ENCODE measurements around the gene SERINC5. TPM values are rescaled to one million over a fixed set of nuclear protein-coding genes. Genes with fewer than 3 reads are reported as not detected.

The SERINC5 gene
- total RNA-seq, 1 experiment from 2014 or later: 70.6 TPM

DNA sequence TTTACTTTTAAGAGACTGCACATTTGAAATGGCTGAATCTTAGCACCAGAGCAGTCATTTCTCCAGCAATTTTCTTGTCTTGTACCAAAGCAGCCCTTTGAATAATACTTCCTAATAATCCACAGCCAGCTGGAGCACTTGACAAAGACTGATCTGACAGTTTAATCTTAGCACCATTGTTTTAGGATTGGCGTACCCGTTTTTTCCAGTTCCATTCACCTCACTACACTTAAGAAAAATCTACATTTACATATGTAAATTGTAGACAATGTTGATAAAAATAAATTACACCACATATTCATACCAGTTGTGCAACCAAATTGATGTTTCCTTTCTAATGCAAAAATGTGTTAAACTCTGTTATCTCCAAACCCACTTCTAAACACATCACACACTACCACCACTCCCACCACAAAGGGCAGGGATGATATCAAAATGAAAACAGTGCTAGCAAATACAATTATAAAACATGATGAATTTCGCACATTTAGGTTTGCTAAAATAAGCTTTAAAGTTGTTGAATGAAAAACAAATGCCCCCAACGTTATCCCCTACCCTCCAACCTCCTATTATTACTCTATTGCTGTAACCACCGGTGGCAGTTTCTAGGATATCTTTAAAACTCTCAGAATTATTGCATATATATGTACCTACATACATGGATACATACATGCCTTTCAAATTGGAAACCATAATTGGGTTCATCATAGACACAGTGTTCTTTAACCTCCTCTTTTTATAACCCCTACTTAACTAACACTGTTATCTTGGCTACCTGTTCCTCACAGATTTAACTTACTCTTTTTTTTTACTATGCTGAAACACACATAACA lies 21.5 kb downstream of the SERINC5 start:
- in situ Hi-C loops (cut with HindIII; ENCODE audit: low pct_unique_long_range_greater_than_20kb, low sequenced_read_pairs) (no loop called here), intact Hi-C loops (cut with micrococcal nuclease; ENCODE audit: unreplicated experiment) (no loop called here)
- TF ChIP-seq POLR2AphosphoS5 (IDR thresholded peaks at IDR 0.05; ENCODE audit: low read depth, low read length): no peak
- no peak for TF ChIP-seq TCF7L2 (IDR thresholded peaks at IDR 0.05; ENCODE audit: low read depth, low read length)
- no peak for TF ChIP-seq CTCF (IDR thresholded peaks at IDR 0.05)
- TF ChIP-seq, protein P1, sequence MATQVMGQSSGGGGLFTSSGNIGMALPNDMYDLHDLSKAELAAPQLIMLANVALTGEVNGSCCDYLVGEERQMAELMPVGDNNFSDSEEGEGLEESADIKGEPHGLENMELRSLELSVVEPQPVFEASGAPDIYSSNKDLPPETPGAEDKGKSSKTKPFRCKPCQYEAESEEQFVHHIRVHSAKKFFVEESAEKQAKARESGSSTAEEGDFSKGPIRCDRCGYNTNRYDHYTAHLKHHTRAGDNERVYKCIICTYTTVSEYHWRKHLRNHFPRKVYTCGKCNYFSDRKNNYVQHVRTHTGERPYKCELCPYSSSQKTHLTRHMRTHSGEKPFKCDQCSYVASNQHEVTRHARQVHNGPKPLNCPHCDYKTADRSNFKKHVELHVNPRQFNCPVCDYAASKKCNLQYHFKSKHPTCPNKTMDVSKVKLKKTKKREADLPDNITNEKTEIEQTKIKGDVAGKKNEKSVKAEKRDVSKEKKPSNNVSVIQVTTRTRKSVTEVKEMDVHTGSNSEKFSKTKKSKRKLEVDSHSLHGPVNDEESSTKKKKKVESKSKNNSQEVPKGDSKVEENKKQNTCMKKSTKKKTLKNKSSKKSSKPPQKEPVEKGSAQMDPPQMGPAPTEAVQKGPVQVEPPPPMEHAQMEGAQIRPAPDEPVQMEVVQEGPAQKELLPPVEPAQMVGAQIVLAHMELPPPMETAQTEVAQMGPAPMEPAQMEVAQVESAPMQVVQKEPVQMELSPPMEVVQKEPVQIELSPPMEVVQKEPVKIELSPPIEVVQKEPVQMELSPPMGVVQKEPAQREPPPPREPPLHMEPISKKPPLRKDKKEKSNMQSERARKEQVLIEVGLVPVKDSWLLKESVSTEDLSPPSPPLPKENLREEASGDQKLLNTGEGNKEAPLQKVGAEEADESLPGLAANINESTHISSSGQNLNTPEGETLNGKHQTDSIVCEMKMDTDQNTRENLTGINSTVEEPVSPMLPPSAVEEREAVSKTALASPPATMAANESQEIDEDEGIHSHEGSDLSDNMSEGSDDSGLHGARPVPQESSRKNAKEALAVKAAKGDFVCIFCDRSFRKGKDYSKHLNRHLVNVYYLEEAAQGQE (IDR thresholded peaks at IDR 0.05; ENCODE audit: insufficient read depth in 1 of 2, low read depth in 2 of 2, low read length in 1 of 2): no peak
- no peak for TF ChIP-seq SIN3A (IDR thresholded peaks at IDR 0.05; ENCODE audit: borderline replicate concordance, insufficient read depth, low read depth, low read length)
- no peak for ATAC-seq
- CTCF ChIA-PET: no interaction called here
- no peak overlapping the region for H3K4me3 ChIP-seq (ENCODE audit: low read depth in 2 of 2, low read length in 2 of 2)
- no TSS peak for BruUV-seq (replicated peaks)
- no peaks in the 10 kb centered on the region for H3K27me3 ChIP-seq (ENCODE audit: control insufficient read depth, insufficient read depth, low read length)
- H3K9me3 ChIP-seq (ENCODE audit: control insufficient read depth, insufficient read depth, low read depth, low read length): no peaks in the 10 kb centered on the region
- H3K36me3 ChIP-seq (ENCODE audit: control insufficient read depth, insufficient read depth, low read length): no peaks in the 10 kb centered on the region
- POLR2A ChIA-PET: interaction anchor here (0.6 kb wide), 1 partner anchor 10 kb away, joined by 3 read pairs; no protein-coding TSS in a partner anchor
- no peak overlapping the region for H3K27ac ChIP-seq (ENCODE audit: low read length)
- peaks cover 19% of the 10 kb centered on the region for H3K4me1 ChIP-seq (ENCODE audit: control insufficient read depth, insufficient read depth, low read length)
- DNase-seq (ENCODE audit: low read depth, low spot score): no peak

GRCh38 chr5:80231693-80232092 lies 24.2 kb downstream of the SERINC5 start:
- Histone ChIP-seq H3K4me1 (ENCODE audit: control insufficient read depth, insufficient read depth, low read length) (peaks cover 16% of the 10 kb centered on the region), H3K27me3 (ENCODE audit: control insufficient read depth, insufficient read depth, low read length) (no peaks in the 10 kb centered on the region), H3K27ac (ENCODE audit: low read length) (no peak overlapping the region), H3K4me3 (ENCODE audit: low read depth in 2 of 2, low read length in 2 of 2) (no peak overlapping the region), H3K36me3 (ENCODE audit: control insufficient read depth, insufficient read depth, low read length) (no peaks in the 10 kb centered on the region), H3K9me3 (ENCODE audit: control insufficient read depth, insufficient read depth, low read depth, low read length) (no peaks in the 10 kb centered on the region)
- BruUV-seq (replicated peaks): no TSS peak
- TF ChIP-seq, protein P1 (IDR thresholded peaks at IDR 0.05; ENCODE audit: insufficient read depth in 1 of 2, low read depth in 2 of 2, low read length in 1 of 2): no peak
- TF ChIP-seq POLR2AphosphoS5 (IDR thresholded peaks at IDR 0.05; ENCODE audit: low read depth, low read length): no peak
- TF ChIP-seq SIN3A (IDR thresholded peaks at IDR 0.05; ENCODE audit: borderline replicate concordance, insufficient read depth, low read depth, low read length): no peak
- no peak for TF ChIP-seq TCF7L2 (IDR thresholded peaks at IDR 0.05; ENCODE audit: low read depth, low read length)
- no peak for TF ChIP-seq CTCF (IDR thresholded peaks at IDR 0.05)
- ATAC-seq (no peak), DNase-seq (ENCODE audit: low read depth, low spot score) (no peak)
- intact Hi-C loops (cut with micrococcal nuclease; ENCODE audit: unreplicated experiment): no loop called here
- CTCF ChIA-PET: no interaction called here
- POLR2A ChIA-PET: interaction anchor here (0.7 kb wide), 1 partner anchor 18 kb away, joined by 3 read pairs; no protein-coding TSS in a partner anchor
- in situ Hi-C loops (cut with HindIII; ENCODE audit: low pct_unique_long_range_greater_than_20kb, low sequenced_read_pairs): no loop called here

Measured in Panc1 (cell line).